OCI-LY1 (cell line): ENCODE measurements around the gene IFNGR1.

Experiments
- EZH2 ChIP-seq: fragments of 200-600 bp; sonication (generic), shearing (Covaris generic); IDR thresholded peaks from 2 replicates; pipeline ENCODE4 v1.8.0; 2017; ENCODE audit warnings: borderline replicate concordance, mixed run types, mild to moderate bottlenecking, antibody characterized with exemption, low read length, moderate library complexity, mixed read lengths
- TF ChIP-seq, protein P1 (sequence below): fragments of 200-600 bp; sonication (generic), shearing (Covaris generic); IDR thresholded peaks from 2 replicates; pipeline ENCODE4 v1.5.1; 2017; ENCODE audit warnings: mild to moderate bottlenecking, antibody characterized with exemption, low read length, moderate library complexity, mixed read lengths

DNA sequence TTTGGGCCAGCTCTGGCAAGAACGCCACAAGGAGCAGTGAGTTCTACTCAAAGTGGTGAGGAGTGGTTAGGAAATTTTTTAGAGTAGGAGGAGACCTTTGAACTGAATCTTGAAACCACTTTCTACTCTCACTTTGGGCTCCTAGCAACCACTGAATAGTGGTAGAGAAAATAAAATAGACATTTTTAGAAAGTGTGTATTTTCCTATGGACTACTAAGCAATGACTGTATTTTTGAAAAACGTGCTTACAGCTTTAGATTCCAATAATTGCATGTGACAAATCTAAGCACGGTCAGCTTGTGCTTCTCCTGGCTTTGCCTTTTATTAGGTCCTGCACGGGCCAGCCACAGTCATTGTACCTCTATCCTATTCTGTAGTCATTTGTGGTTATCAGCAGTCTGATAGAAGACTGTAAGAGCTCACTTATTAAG lies 8.7 kb upstream of the IFNGR1 start:
- TF ChIP-seq, protein P1, sequence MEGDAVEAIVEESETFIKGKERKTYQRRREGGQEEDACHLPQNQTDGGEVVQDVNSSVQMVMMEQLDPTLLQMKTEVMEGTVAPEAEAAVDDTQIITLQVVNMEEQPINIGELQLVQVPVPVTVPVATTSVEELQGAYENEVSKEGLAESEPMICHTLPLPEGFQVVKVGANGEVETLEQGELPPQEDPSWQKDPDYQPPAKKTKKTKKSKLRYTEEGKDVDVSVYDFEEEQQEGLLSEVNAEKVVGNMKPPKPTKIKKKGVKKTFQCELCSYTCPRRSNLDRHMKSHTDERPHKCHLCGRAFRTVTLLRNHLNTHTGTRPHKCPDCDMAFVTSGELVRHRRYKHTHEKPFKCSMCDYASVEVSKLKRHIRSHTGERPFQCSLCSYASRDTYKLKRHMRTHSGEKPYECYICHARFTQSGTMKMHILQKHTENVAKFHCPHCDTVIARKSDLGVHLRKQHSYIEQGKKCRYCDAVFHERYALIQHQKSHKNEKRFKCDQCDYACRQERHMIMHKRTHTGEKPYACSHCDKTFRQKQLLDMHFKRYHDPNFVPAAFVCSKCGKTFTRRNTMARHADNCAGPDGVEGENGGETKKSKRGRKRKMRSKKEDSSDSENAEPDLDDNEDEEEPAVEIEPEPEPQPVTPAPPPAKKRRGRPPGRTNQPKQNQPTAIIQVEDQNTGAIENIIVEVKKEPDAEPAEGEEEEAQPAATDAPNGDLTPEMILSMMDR: no peak
- no peak for TF ChIP-seq EZH2
